GM12872 (cell line): Measurements from ENCODE around the gene STK24.

Experiments
- TF ChIP-seq, protein P1 (sequence below): IDR thresholded peaks from 3 replicates; pipeline ENCODE4 v1.5.1; 2011; ENCODE audit warnings: low read depth, mild to moderate bottlenecking, low read length, moderate library complexity; ENCODE audit not compliant: insufficient read depth

STK24 gene

DNA sequence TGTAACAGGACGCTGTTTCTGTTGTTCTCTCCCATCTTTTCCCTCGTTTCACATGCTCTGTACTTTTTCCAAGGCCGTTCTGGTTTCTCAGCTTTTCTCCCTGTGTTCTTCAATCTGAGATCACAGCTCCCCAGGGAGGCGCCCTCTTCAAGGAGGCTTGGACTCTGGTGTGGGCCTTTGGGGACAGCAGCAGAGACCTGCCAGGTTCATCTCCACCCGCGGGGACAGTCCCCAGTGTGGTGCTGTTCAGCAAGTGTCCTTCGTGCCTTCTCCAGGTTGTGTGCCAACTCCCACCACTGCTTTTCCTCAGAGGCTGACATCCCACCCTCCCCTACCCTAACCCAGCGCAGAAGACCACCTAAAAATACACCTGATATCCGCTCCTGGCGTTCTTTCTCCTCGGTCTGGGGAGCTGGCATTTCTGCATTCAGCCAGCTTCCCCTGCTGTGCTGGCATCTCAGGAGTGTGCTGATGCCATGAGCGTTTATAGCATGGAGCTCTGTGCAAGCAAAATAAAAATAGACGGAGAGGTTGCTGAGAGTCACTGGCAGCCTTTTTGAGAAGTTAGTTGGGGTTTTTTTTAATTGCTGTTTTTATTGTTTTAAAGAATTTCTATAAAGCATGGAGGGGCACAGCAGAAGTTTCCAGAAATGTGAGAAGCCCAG lies 149.4 kb downstream of the STK24 start:
- TF ChIP-seq, protein P1, sequence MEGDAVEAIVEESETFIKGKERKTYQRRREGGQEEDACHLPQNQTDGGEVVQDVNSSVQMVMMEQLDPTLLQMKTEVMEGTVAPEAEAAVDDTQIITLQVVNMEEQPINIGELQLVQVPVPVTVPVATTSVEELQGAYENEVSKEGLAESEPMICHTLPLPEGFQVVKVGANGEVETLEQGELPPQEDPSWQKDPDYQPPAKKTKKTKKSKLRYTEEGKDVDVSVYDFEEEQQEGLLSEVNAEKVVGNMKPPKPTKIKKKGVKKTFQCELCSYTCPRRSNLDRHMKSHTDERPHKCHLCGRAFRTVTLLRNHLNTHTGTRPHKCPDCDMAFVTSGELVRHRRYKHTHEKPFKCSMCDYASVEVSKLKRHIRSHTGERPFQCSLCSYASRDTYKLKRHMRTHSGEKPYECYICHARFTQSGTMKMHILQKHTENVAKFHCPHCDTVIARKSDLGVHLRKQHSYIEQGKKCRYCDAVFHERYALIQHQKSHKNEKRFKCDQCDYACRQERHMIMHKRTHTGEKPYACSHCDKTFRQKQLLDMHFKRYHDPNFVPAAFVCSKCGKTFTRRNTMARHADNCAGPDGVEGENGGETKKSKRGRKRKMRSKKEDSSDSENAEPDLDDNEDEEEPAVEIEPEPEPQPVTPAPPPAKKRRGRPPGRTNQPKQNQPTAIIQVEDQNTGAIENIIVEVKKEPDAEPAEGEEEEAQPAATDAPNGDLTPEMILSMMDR = no peak

DNA sequence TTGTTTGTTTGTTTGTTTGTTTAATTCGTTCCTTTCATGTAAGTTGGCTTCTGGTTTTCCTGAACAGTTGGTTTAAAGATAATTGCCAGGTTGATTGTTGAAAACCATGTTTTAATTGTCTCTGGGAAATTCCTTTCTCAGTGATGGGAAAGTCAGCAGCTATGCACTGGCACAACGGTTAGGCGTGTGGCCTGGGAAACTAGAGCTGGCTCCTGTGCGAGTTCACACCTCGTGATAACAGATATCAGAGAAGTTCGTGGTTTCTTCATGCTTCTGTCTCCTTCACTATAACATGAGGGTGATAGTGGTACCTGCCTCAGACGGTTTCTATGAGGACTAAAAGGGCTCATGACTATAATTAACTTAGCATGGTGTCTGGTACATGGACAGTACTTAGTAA lies 153.5 kb downstream of the STK24 start:
- TF ChIP-seq, protein P1 = no peak

DNA sequence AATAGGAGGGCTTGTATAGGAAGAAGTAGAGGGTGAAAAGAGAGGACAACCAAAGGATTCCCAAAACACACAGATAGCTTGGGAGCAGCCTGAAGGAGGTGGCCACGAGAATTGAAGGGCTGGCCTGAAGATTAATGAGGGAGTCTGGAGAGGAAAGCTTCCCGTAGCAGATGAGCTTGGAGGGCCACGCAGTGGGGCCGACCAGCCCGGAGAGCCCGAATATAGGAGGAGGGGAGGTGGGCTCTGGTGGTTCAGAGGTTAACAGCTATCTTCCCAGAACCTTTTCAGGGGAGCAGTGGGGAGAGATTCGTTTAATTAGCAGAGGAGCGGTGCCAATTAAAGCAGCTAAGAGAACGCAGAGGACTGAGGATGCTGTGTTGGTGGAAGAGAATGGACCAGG lies 154.9 kb downstream of the STK24 start:
- TF ChIP-seq, protein P1 = no peak

DNA sequence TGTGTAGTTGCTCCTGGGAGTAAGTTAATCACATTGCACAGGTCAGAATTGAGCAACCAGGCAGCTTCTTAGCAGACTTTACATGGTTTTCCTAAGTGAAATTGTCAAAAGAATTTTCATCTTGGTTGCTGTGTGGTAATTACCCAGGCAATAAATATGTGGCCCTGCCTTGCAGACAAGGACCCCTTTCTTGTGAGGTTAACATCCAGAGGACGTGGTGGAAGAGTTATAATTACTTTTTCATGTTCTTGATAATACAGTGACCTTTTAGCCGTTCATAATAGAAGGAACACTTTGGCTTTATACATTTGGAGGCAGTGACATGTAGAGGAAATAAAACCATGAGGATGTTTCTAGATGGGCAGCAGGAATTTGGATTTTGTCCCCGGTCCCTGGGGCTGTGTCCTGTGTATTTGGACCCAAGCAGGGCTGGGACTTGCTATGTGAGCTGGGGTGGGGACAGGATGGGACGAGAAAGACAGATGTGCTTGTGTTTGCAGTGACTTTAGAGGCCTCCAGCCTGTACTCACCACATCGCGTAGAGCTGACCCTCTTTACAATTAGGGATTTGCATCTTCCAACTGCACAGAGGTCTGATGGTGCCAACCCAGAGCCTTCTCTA lies 156.2 kb downstream of the STK24 start:
- TF ChIP-seq, protein P1 = no peak

DNA sequence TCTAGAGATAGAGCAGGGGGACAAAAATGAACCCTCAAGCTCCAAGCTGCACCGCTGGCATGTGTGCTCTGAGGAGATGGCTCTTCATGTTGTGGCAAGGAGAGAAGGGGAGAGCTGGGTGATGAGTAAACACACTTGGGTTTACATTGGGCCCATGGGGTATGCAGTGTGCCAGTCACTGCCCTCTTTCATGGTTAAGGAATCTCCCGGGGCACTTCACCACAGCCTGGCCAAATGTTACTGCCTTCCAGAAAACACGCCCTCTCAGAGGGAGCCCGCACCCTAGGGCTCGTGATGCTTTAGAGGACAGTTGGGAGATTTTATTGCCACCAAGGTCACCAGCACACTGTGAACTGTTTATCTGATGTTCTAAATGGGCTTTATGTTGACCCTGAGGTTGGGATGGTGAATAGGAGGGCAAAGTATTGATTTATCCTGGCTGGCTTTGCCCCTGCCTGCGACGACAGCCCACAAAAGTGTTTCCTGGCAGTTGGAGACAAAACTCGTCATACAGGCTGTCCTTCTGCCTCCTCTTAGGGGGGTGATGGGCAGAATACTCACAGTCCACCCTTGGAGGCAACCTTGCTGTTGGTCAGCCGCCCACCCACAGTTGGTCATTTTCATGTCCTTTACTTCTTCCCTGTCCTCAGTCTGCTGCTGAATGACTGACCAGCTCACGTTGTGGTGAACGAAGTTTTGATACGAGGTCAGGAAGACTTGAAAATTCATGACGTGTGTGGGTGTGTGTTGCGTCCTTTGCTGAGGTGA lies 156.9 kb downstream of the STK24 start:
- TF ChIP-seq, protein P1 = no peak

DNA sequence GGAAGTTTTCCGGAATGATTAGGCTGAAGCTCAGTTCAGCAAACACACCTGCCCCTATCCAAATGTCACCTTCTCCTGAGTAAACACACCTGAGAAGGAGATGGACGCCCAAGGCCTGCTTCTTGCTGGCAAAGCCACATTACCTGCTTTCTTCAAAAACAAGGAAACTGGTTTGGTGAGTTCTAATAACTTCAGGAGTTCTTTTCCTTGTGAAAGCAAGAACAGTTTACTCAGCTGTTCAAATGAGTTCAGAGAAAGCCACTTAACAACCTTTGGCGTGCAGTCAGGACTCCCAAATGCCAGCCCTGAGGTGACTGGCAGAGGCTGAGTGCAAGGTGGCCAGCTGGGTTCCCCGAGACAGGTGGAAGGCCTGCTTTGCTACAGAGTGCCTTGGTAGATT lies 160.5 kb downstream of the STK24 start:
- TF ChIP-seq, protein P1 = no peak

DNA sequence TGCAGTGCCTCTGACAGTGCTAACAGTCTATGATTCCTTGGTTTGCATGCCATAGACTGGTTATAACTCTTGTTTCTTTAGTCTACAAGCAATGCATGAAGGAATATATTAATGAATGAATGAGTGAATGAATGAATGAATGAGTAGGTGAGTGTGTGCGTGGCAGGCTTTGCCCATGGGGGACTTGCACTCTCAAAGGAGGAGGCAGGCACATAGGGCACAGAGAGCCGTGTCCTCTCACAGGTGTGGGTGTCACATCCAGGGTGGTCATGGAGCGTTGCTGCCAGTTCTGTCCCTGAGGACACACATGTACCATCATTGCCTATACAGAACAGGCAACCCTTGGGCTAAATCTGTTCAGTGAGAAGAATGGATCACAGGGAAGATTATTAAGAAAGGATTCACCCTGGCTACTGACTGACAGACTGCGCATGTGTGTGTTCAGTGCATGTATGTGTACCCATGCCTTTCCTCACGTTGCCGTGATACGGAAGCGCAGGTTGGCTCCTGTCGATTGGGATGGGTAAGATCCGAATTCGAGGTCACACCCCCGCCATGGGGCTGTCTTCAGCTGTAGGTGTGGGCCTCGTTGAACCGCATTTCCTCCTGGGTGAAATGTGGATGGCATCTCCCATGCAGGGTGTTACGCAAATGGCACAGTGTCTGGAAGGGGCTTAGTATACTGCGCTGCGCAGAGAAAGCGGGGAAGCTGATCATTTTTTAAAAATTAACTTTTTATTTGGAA lies 161.4 kb downstream of the STK24 start:
- TF ChIP-seq, protein P1 = no peak
